ENCODE data around the gene BRD3. TPM values are rescaled to one million over a fixed set of nuclear protein-coding genes. Genes with fewer than 3 reads are reported as not detected.

The BRD3 gene
- polyA plus RNA-seq, 1 donor: 62.5 TPM

Other genes with a start within 250 kb of the BRD3 start
- 13.5 TPM for gene VAV2, start 75.7 kb downstream of the BRD3 start, polyA plus RNA-seq (ENCODE audit: insufficient read length)
- 9.3 TPM for gene BRD3OS, start 42.5 kb downstream of the BRD3 start, polyA plus RNA-seq (ENCODE audit: insufficient read length)
- 45.9 TPM for gene WDR5, start 68.1 kb upstream of the BRD3 start, polyA plus RNA-seq (ENCODE audit: insufficient read length)
- not detected for gene RNU6ATAC, start 96.5 kb upstream of the BRD3 start, polyA plus RNA-seq (ENCODE audit: insufficient read length)

All from forelimb muscle (tissue), 1 donor.